H1 (cell line): ENCODE data around the gene IL17D. TPM values are rescaled to one million over a fixed set of nuclear protein-coding genes. Genes with fewer than 3 reads are reported as not detected.

Experiments
- ASH2L ChIP-seq: fragments of 200-600, 300-600 bp; sonication (generic); IDR thresholded peaks from one replicate; pipeline ENCODE4 v1.7.1; 2017; ENCODE audit warnings: low read length
- BRCA1 ChIP-seq: IDR thresholded peaks from 2 replicates; pipeline ENCODE4 v1.6.1; 2012; ENCODE audit warnings: low read depth, low read length, improper control_type of control experiment
- GABPA ChIP-seq: IDR thresholded peaks from 2 replicates; pipeline ENCODE4 v1.6.1; 2011; ENCODE audit warnings: mild to moderate bottlenecking, low read length, moderate library complexity, borderline replicate concordance; ENCODE audit not compliant: insufficient read depth
- KDM1A ChIP-seq: fragments of 200-600, 300-600 bp; sonication (generic); IDR thresholded peaks from 2 replicates; pipeline ENCODE4 v1.7.1; 2016; ENCODE audit warnings: mild to moderate bottlenecking, low read length, borderline replicate concordance
- PHF8 ChIP-seq: fragments of 200-600 bp; sonication (generic); conservative IDR thresholded peaks from 2 replicates; pipeline ENCODE4 v1.7.1; 2012; ENCODE audit warnings: low read depth, mild to moderate bottlenecking, inconsistent platforms, low read length, moderate library complexity
- SP2 ChIP-seq: IDR thresholded peaks from 2 replicates; pipeline ENCODE4 v1.6.1; 2012; ENCODE audit warnings: mild to moderate bottlenecking, low read length, inconsistent platforms
- TAF1 ChIP-seq: IDR thresholded peaks from 2 replicates; pipeline ENCODE4 v1.6.1; 2011; ENCODE audit warnings: mild to moderate bottlenecking, low read depth, low read length
- TAF7 ChIP-seq: optimal IDR thresholded peaks from 2 replicates; pipeline ENCODE3; 2011; ENCODE audit warnings: low read depth, mild to moderate bottlenecking, inconsistent platforms, low read length, moderate library complexity, borderline replicate concordance
- TCF12 ChIP-seq: IDR thresholded peaks from 2 replicates; pipeline ENCODE4 v1.6.1; 2011; ENCODE audit warnings: low read depth, mild to moderate bottlenecking, low read length
- polyA plus RNA-seq, 7 experiments: library from polyadenylated mRNA; depleted of rRNA in 3 of 7; stranded (reverse) in 5 of 7; unstranded in 2 of 7; fragments of >200 nt in 5 of 7; fragments of 200-250 nt in 2 of 7; gene quantifications; 1 replicate in 5 of 7; 2 replicates in 1 of 7; 4 replicates in 1 of 7; pipeline versions ENCODE4 v1.2.1 to v1.2.3, GENCODE V29; 2011 to 2013; ENCODE audit warnings: missing spikeins in 2 of 7, mixed read lengths in 2 of 7
- total RNA-seq: library from RNA; stranded (reverse); fragmentation: NEBNext Ultra II Directional; extraction: Animal tissue kit (Norgen Biotek cat#: 25700); gene quantifications from 2 replicates; pipeline ENCODE4 v1.2.1, GENCODE V29; 2021

IL17D gene
- total and polyA plus RNA-seq, 2 of the 8 experiments (the other 6 are each of a cell fraction or from before 2014, with no cell fraction given) = 0.56 to 0.59 TPM

DNA sequence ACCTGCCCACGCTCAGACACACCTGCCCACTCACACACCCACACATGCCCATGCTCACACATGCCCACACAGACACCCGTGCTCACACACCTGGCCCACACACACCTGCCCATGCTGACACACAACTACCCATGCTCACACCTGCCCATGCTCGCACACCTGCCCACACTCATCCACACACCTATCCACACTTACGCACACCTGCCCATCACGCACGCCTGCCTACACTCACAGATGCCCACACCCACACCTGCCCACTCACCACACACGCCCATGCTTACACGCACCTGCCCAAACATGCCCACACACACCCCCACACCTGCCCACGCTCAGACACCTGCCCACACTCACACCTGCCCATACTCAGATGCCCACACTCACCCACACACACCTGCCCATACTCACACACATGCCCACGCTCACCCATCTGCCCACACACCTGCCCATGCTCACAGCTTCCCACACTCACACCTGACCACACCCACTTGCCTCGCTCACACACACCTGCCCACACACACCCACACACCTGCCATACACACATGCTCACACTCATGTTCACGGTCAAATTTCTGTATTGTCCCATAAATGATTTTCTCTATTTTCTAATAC lies 15.6 kb downstream of the IL17D start (continued):
- no peak for TF ChIP-seq TCF12
- no peak for TF ChIP-seq PHF8
- no peak for TF ChIP-seq TAF1
- TF ChIP-seq TAF7 = no peak
- no peak for TF ChIP-seq KDM1A
- TF ChIP-seq BRCA1 = no peak
- TF ChIP-seq ASH2L = no peak
- no peak for TF ChIP-seq SP2
- TF ChIP-seq GABPA = no peak
